SK-N-SH (cell line): ENCODE results near the gene TMEM131L. TPM values are rescaled to one million over a fixed set of nuclear protein-coding genes. Genes with fewer than 3 reads are reported as not detected.
"Not testable (repeated sequence)": the region's sequence is repeated elsewhere in the genome, so short reads cannot be mapped to it uniquely, and the experiment has no call there.

ENCODE experiments used
- CTCF ChIA-PET: fragments of 300-600, 350-600 bp; formaldehyde crosslinking; extraction: SDS; loops from one replicate; lab custom pipeline; 2021; lab: Yijun Ruan, JAX
- POLR2A ChIA-PET: fragments of 350-600 bp; sonication (Branson Sonifier 250); formaldehyde crosslinking; extraction: SDS; loops from one replicate; lab custom pipeline; 2020; ENCODE audit warnings: antibody characterized with exemption, inconsistent platforms; lab: Yijun Ruan, JAX
- DNase-seq: peaks from one replicate; pipeline ENCODE4 v3.0.0; 2012
- H2AFZ ChIP-seq: fragments of 200-600 bp; sonication (generic); 2 replicates; pipeline ENCODE4 v1.8.1; 2016; ENCODE audit warnings: antibody characterized with exemption, mild to moderate bottlenecking, low read depth
- H3F3A ChIP-seq: fragments of 200-600 bp; sonication (generic); replicated peaks from 2 replicates; pipeline ENCODE3; 2016; ENCODE audit warnings: antibody characterized with exemption, mild to moderate bottlenecking; ENCODE audit not compliant: insufficient read depth
- H3K27ac ChIP-seq, 2 experiments: fragments of 200-500 bp in 1 of 2; fragments of 200-600 bp in 1 of 2; sonication (Bioruptor generic) in 1 of 2; sonication (generic), shearing (Covaris generic) in 1 of 2; 2 replicates each; pipeline versions ENCODE4 v1.5.1 to v1.6.1; 2014 to 2016; ENCODE audit warnings: low read depth in 2 of 2, inconsistent platforms in 1 of 2, low read length in 1 of 2, mild to moderate bottlenecking in 1 of 2, mixed read lengths in 1 of 2
- H3K27me3 ChIP-seq: fragments of 200-600 bp; sonication (generic), shearing (Covaris generic); 2 replicates; pipeline ENCODE4 v1.6.1; 2016; ENCODE audit warnings: mixed run types; ENCODE audit not compliant: insufficient read depth
- H3K36me3 ChIP-seq, 2 experiments: fragments of 200-500 bp in 1 of 2; fragments of 200-600 bp in 1 of 2; sonication (Bioruptor generic) in 1 of 2; sonication (generic) in 1 of 2; replicated peaks in 1 of 2; 2 replicates each; pipeline versions ENCODE3 to v1.5.1; 2014 to 2016; ENCODE audit warnings: low read length in 1 of 2, mild to moderate bottlenecking in 1 of 2; ENCODE audit not compliant: insufficient read depth in 2 of 2, control insufficient read depth in 1 of 2
- H3K4me1 ChIP-seq, 2 experiments: fragments of 200-500 bp in 1 of 2; fragments of 200-600 bp in 1 of 2; sonication (Bioruptor generic) in 1 of 2; sonication (generic), shearing (Covaris generic) in 1 of 2; 2 replicates each; pipeline versions ENCODE4 v1.5.1 to v1.6.1; 2014 to 2016; ENCODE audit warnings: low read depth in 1 of 2, low read length in 1 of 2, mixed run types in 1 of 2; ENCODE audit not compliant: insufficient read depth in 2 of 2, control insufficient read depth in 1 of 2
- H3K4me2 ChIP-seq: fragments of 200-600 bp; sonication (generic), shearing (Covaris generic); 2 replicates; pipeline ENCODE4 v1.6.1; 2017; ENCODE audit warnings: mixed run types
- H3K4me3 ChIP-seq, 2 experiments: fragments of 200-500 bp in 1 of 2; fragments of 200-600 bp in 1 of 2; sonication (Bioruptor generic) in 1 of 2; sonication (generic), shearing (Covaris generic) in 1 of 2; 2 replicates each; pipeline versions ENCODE4 v1.5.1 to v1.8.1; 2014 to 2016; ENCODE audit warnings: low read depth in 2 of 2, inconsistent platforms in 1 of 2, low read length in 1 of 2, mild to moderate bottlenecking in 1 of 2, mixed read lengths in 1 of 2, moderate library complexity in 1 of 2
- H3K79me2 ChIP-seq: fragments of 200-600 bp; sonication (generic); 2 replicates; pipeline ENCODE4 v1.8.1; 2017; ENCODE audit warnings: mild to moderate bottlenecking; ENCODE audit not compliant: insufficient read depth
- H3K9ac ChIP-seq: fragments of 200-600 bp; sonication (generic); 2 replicates; pipeline ENCODE4 v1.6.1; 2017; ENCODE audit warnings: mixed run types
- H3K9me2 ChIP-seq: fragments of 200-600 bp; sonication (generic); 2 replicates; pipeline ENCODE4 v1.6.1; 2017; ENCODE audit warnings: mixed run types
- H3K9me3 ChIP-seq: fragments of 200-600 bp; sonication (generic); 2 replicates; pipeline ENCODE4 v1.6.1; 2017; ENCODE audit warnings: mixed run types, mild to moderate bottlenecking, moderate library complexity
- H4K20me1 ChIP-seq: fragments of 200-600 bp; sonication (generic); 2 replicates; pipeline ENCODE4 v1.6.1; 2017; ENCODE audit warnings: mild to moderate bottlenecking, mixed run types; ENCODE audit not compliant: insufficient read depth
- CTCF ChIP-seq: fragments of 200-600 bp; sonication (generic); IDR thresholded peaks from 2 replicates; pipeline ENCODE4 v1.6.1; 2017; ENCODE audit warnings: antibody characterized with exemption, mild to moderate bottlenecking, moderate library complexity
- ELF1 ChIP-seq: IDR thresholded peaks from 2 replicates; pipeline ENCODE4 v1.4.0; 2012
- EZH2phosphoT487 ChIP-seq: fragments of 200-600 bp; sonication (generic); IDR thresholded peaks from 2 replicates; pipeline ENCODE4 v1.6.1; 2017; ENCODE audit warnings: low read depth, mixed run types, mild to moderate bottlenecking, antibody characterized with exemption, moderate library complexity, borderline replicate concordance
- FOSL2 ChIP-seq: IDR thresholded peaks from 2 replicates; pipeline ENCODE4 v1.4.0; 2012; ENCODE audit warnings: low read depth, mild to moderate bottlenecking, moderate library complexity, borderline replicate concordance
- GABPA ChIP-seq: IDR thresholded peaks from 2 replicates; pipeline ENCODE4 v1.4.0; 2012; ENCODE audit warnings: low read depth, mild to moderate bottlenecking
- GATA2 ChIP-seq: sonication (generic); formaldehyde crosslinking; IDR thresholded peaks from 2 replicates; pipeline ENCODE4 v1.5.0; 2020; ENCODE audit warnings: mild to moderate bottlenecking, missing genetic modification reagents
- IRF3 ChIP-seq: fragments of 150-350 bp; IDR thresholded peaks from 2 replicates; pipeline ENCODE4 v1.6.1; 2016; ENCODE audit warnings: mild to moderate bottlenecking, low read depth, low read length
- MAX ChIP-seq: IDR thresholded peaks from 2 replicates; pipeline ENCODE4 v1.4.0; 2012; ENCODE audit warnings: low read depth
- NRF1 ChIP-seq: IDR thresholded peaks from 2 replicates; pipeline ENCODE4 v1.6.1; 2012; ENCODE audit warnings: low read depth, mild to moderate bottlenecking, low read length
- RAD21 ChIP-seq: IDR thresholded peaks from 2 replicates; pipeline ENCODE4 v1.6.1; 2012; ENCODE audit warnings: mild to moderate bottlenecking, low read length
- RFX5 ChIP-seq: IDR thresholded peaks from 2 replicates; pipeline ENCODE4 v1.6.1; 2012; ENCODE audit warnings: mild to moderate bottlenecking, improper control_type of control experiment, low read length
- SMC3 ChIP-seq: IDR thresholded peaks from 2 replicates; pipeline ENCODE4 v1.6.1; 2012; ENCODE audit warnings: low read depth, low read length, improper control_type of control experiment
- TAF1 ChIP-seq: IDR thresholded peaks from 2 replicates; pipeline ENCODE4 v1.6.1; 2012; ENCODE audit warnings: low read depth, mild to moderate bottlenecking, low read length, moderate library complexity, borderline replicate concordance
- TEAD4 ChIP-seq: IDR thresholded peaks from 2 replicates; pipeline ENCODE4 v1.4.0; 2012; ENCODE audit warnings: mild to moderate bottlenecking, borderline replicate concordance; ENCODE audit not compliant: insufficient read depth
- USF1 ChIP-seq: IDR thresholded peaks from 2 replicates; pipeline ENCODE4 v1.4.0; 2012; ENCODE audit warnings: low read depth, borderline replicate concordance
- USF2 ChIP-seq: fragments of 150-350 bp; IDR thresholded peaks from 2 replicates; pipeline ENCODE4 v1.6.1; 2017; ENCODE audit warnings: antibody characterized with exemption, low read length, low read depth, borderline replicate concordance
- ZBTB33 ChIP-seq: IDR thresholded peaks from 2 replicates; pipeline ENCODE4 v1.4.0; 2012; ENCODE audit warnings: low read depth, borderline replicate concordance
- WGBS: methylation state at CpG from one replicate; pipeline ENCODE4 v1.1.6; 2017; ENCODE audit warnings: low lambda C conversion rate; 5-methylcytosine and 5-hydroxymethylcytosine counted together
- polyA plus RNA-seq, 3 experiments: library from polyadenylated mRNA; depleted of rRNA; stranded (reverse); fragments of >200 nt; gene quantifications; 2 replicates each; pipeline ENCODE4 v1.2.3, GENCODE V29; 2012

The TMEM131L gene
- polyA plus RNA-seq, 1 of the 3 experiments (the other 2 are of a cell fraction) = 6.2 TPM

GRCh38 chr4:153566631-153567150 is 100.5 kb downstream of the TMEM131L start (continued):
- TF ChIP-seq TAF1 (no peak), SMC3 (no peak), NRF1 (no peak)

- POLR2A ChIA-PET, H3K9ac ChIP-seq, H3F3A ChIP-seq, H2AFZ ChIP-seq, DNase-seq, H3K36me3 ChIP-seq, H3K4me1 ChIP-seq, H3K9me2 ChIP-seq, H3K9me3 ChIP-seq, H3K4me3 ChIP-seq, H3K27me3 ChIP-seq, H3K4me2 ChIP-seq, H3K79me2 ChIP-seq, H3K27ac ChIP-seq, H4K20me1 ChIP-seq: not testable (repeated sequence)
- 95% methylated on average over 3 of the region's 3 CpGs for WGBS
- CTCF ChIA-PET = interaction anchor here (1.3 to 2.4 kb wide), 2 partner anchors 223 to 425 kb away, joined by 5 to 15 read pairs; partner anchors contain the start of gene MND1
Observed at GRCh38 chr4:153567660-153568059, 101.5 kb downstream of the TMEM131L start.

GRCh38 chr4:153570228-153570973 is 104.2 kb downstream of the TMEM131L start:
- WGBS = 93% methylated on average over 12 of the region's 12 CpGs
- Histone ChIP-seq H3K9ac (no peak overlapping the region), H3K27ac (no peak overlapping the region), H3K9me3 (no peaks in the 10 kb centered on the region), H3K4me2 (no peak overlapping the region), H3K27me3 (no peaks in the 10 kb centered on the region), H4K20me1 (no peaks in the 10 kb centered on the region), H3K9me2 (no peaks in the 10 kb centered on the region), H3K36me3 (no peaks in the 10 kb centered on the region), H2AFZ (no peak overlapping the region), H3K4me3 (no peak overlapping the region), H3K79me2 (no peaks in the 10 kb centered on the region), H3F3A (no peaks in the 10 kb centered on the region), H3K4me1 (peaks cover 0 to 9% of the 10 kb centered on the region in 2 experiments; a peak in 3 of 4 replicates)
- ChIA-PET POLR2A (no interaction called here), CTCF (interaction anchor here (0.9 to 4.7 kb wide), 5 partner anchors 15 to 428 kb away, joined by 3 to 67 read pairs (median 5); partner anchors contain the start of gene MND1)
- no peak for DNase-seq
- TF ChIP-seq MAX (no peak), FOSL2 (no peak), IRF3 (no peak), RFX5 (no peak), GATA2 (CRISPR knock-in tag) (no peak), ELF1 (no peak), GABPA (no peak), USF1 (no peak), RAD21 (no peak), TEAD4 (no peak), CTCF (no peak), EZH2phosphoT487 (no peak), NRF1 (no peak), USF2 (no peak), ZBTB33 (no peak)
